Activated CD4-positive, alpha-beta T cell treated with anti-CD3 and anti-CD28 coated beads, Interleukin-2, amount 50 U/mL, for 1 hour (primary cell): ENCODE data around the gene ZFP82.

ENCODE experiments used
- DNase-seq: peaks from one replicate; pipeline ENCODE4 v3.0.0-alpha.2; 2020

ZFP82 gene

GRCh38 chr19:36363845-36364244 lies 54.6 kb downstream of the ZFP82 start:
- no peak for DNase-seq
